GM21381 (cell line): ENCODE measurements around the gene URM1.
"Not testable (repeated sequence)": the region's sequence is repeated elsewhere in the genome, so short reads cannot be mapped to it uniquely, and the experiment has no call there.

Experiments
- ATAC-seq: cut with Tn5 transposase; IDR thresholded peaks from one replicate; pipeline ENCODE4 v1.9.1; 2021; ENCODE audit warnings: mild to moderate bottlenecking, moderate library complexity; ENCODE audit not compliant: unreplicated experiment

The URM1 gene

DNA sequence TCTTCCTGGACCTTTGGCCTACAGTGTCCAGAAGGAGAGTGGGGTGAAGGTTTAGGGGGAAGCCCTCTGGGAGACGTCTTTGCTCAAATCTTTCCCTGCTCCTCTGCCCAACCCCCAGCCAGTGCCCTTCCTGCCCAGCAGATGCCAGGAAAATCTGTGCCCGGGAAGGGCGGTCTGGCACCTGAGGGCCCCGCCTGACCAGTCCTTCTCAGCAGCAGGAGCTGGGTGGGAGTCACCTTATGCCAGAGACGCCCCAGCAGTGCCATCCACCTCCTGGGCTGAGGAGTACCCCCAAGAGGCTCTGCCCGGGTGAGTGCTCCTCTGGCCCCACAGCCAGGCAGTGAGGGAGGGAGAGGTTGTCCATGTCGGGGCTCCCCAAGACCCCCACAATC is 34.6 kb downstream of the URM1 start:
- no peak for ATAC-seq

GRCh38 chr9:128406848-128407391 is 35.7 kb downstream of the URM1 start:
- no peak for ATAC-seq

DNA sequence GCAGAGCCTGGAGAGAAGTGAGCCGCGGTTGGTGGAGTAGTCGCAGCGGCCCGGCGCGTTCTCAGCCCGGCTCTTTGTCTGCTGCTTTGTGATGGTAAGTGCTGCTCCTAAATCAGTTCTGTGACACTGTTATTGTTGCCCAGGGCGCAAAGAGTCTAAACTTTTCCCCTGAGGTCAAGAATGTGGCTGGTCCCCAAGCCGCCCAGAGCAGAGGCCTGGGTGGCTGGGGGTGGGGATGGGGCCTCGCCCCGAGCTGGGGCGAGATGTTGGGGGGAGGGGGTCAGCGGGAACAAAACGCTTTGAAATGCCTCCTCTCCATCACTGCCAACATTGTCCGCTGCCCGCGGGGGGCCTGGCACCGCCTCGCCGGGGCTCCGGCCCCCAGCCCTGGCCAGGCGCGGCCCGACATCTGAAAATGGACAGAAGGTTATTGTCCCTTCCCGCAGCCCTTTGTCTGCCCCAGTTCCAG is 37.8 kb downstream of the URM1 start:
- ATAC-seq, result no peak

- no peak for ATAC-seq
Measured at GRCh38 chr9:128409450-128409849, 38.3 kb downstream of the URM1 start.

DNA sequence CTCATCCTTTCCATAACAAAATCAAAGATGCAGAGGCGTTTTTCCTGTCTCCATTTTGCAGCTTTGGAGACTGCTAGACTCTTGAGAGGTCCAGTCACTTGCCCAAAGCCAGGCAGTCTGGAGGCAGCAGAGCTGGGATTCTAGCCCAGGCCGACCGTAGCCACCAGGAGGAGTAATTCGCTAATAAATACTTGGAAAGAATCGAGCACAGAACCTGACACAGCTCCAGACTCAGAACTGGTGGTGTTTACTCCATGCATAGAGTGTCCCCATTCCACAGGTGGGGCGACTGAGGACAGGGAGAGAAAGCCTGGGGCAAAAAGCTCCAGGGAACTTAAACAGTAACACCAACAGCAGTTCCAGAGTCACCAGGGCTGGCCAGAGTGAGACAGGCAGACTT is 38.8 kb downstream of the URM1 start:
- no peak for ATAC-seq

DNA sequence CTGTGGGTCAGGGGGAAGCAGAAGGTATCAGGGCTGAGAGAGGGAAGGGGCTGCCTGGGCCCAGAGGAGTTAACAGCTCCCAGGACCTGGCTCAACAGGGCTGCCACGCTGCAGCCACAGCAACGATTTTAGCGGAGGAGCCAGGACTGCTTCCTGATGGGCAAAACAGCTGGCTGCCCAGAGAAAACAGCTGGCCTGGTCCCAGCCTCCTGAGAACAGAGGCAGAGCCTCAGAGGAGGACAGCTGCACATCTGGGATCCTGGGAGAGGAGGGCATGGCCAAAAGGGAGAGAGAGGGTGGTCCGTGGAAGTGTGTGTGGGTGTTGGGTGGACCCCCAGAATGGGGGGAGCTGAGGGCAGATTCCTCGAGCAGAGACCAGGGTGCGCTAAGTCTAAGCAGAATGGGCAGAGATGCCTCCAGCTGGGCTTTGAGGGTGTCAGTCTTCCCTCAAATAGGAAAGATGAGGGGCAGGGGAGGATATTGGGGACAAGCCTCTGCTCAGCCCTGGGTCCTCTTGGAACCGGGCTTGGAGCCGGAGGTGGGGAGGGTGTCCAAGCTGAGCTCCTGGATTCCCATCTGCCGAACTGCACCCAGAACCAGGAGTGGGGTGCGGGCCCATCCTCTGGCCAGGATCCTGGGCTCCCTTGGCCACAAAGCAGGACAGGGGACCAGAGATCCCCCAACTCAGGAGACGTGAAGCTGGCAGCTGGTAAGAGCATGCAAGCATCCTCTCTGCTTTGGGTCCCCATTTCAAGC is 40.4 kb downstream of the URM1 start:
- ATAC-seq, result no peak

DNA sequence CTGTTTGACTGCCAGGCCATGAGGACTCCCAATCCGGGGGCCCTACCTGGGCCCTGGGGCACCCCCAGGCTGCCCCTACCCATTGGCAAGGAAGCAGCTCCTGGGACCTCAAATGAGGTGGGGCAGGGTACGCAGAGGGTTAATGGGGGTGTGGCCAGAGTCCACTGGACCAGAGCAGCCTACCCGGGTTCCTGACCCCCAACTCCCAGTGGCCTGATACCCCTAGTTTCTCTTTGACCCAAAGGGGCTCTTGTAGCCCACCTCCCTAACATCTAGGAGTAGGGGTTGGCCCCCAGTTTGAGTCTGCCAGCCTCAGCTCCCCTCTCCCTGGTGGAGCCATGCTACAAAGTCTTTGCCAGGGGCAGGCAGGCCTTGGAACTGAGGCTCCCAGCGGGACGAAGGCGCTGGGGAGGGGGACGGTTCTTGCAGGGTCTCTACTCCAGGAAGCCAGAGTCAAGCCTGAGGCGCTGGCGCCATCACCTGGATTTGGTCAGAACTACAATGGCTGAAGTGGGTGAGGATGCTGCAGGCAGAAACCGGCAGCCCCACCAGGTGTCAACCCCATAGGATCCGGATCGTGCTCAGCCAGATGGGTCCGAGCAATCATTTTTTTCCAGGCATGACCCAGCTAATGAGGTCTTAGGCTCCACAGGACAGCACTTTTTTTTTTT is 41.1 kb downstream of the URM1 start:
- ATAC-seq, result no peak

GRCh38 chr9:128413728-128414127 is 42.6 kb downstream of the URM1 start:
- not testable (repeated sequence) for ATAC-seq

DNA sequence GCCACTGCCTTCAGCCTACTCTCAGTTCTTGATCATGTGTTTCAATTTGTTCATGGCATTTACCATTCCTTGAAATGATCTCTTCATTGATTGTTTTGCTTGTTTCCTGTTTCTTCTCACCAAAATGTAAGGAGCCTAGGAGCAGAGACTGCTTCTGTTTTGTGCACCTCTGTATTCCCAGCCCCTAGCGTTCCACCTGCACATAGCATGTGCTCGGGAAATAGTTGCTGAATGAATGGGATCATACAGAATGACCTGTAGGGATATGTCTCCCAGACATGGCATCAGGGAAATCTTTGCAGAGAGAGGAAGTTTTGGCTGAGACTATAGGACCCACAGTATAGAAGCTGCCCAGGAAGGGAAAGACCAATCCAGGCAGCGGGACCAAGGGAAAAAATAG is 43.3 kb downstream of the URM1 start:
- ATAC-seq, result no peak

GRCh38 chr9:128415281-128415680 is 44.1 kb downstream of the URM1 start:
- ATAC-seq, result no peak

DNA sequence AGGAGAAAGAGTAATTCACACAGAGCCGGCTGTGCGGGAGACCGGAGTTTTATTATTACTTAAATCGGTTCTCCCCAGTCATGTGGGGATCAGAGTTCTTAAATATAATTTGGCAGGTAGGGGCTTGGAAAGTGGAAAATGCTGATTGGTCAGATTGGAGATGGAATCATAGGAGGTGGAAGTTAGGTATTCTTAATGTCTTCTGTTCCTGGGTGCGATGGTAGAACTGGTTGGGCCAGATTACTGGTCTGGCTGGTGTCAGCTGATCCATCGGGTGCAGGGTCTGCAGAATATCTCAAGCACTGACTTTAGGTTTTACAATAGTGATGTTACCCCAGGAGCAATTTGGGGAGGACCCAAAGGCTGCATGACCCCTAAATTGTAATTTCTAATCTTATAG is 44.8 kb downstream of the URM1 start:
- ATAC-seq, result no peak

GRCh38 chr9:128416432-128417019 is 45.4 kb downstream of the URM1 start:
- ATAC-seq, result no peak

DNA sequence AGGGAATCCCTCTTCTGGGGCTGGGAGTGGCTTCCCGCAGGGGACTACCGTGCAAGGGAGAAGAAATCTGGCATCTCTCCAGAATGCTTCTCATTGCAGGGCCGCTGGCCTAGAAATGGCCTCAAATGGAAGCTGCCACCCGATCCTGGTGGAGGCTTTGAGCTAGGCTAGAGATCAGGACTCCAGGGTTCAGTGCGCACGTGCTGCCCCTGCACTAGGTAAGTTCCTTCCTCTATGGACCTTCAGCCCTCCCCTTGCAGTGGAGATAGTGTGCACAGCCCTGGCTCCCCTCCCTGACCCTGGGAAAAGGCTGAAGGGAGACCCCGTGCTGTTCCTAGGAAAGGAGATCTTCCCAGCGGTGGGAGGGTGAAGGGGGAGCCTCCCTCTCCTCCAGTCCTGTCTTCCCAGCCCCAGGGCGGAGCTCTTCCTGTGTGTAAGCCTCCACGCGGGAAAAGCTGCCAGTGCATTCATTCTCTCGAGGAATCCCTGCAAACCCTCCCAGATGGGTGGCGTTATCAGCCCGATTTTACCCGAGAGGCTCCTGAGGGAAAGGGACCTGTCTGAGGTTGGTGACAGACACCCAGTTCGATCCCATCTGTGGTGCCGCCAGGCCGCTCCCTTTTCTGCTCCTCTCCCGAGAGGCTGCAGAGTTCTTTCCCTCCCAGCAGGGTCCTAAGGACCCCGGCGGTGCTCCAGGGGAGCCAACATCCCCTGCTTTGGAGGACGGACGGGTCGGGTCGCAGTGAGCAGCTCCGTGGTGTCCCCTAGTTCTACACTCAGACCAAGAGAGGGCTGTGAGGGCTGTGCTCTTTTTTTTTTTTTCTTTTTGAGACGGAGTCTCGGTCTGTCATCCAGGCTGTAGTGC is 48.1 kb downstream of the URM1 start:
- ATAC-seq, result no peak

GRCh38 chr9:128420060-128420650 is 49.0 kb downstream of the URM1 start:
- peak; percentile 71 for ATAC-seq

DNA sequence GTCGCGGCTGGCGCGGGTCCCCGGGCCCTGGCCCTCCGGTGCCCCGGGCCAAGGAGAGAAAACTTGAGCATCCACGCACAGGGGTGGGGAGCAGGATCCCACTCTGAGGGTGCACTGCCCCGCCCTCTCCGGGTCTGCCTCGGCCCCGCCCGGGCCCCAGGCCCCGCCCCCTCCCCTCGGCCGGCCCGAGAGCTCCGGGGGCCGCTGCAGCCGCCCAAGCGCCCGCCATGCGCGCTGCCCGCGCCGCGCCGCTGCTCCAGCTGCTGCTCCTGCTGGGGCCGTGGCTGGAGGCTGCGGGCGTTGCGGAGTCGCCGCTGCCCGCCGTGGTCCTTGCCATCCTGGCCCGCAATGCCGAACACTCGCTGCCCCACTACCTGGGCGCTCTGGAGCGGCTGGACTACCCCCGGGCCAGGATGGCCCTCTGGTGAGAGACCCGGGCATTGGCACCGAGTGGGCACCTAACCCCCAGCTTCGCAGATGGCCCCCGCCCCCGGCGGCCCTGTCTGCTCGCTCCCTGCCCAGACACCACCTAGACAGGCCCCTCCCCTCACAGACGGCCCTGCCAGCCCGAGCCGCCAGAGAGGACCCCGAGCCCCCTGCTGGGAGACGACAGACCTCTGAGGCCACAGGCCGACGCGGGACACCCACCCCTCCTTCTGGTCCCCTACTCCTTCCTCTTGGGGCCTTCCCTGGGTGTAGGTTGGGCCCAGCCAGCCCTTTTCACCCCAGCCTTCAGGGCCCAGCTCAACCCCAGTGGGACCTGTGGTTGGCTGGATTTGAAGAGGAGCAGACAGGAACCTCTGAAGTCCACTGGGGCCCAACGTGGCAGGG is 49.7 kb downstream of the URM1 start, which contains the start of gene CERCAM:
TSS of gene CERCAM (plus strand) at position 207 of the 831 bp plus-strand sequence. CDS start at position 228, 21 bp downstream.
- ATAC-seq, result peak; percentile 72

GRCh38 chr9:128421482-128421996 is 50.4 kb downstream of the URM1 start:
- ATAC-seq, result no peak

GRCh38 chr9:128422022-128422782 is 51.0 kb downstream of the URM1 start:
- ATAC-seq, result not testable (repeated sequence)

- ATAC-seq, result no peak
Measured at GRCh38 chr9:128422783-128423150, 51.6 kb downstream of the URM1 start.
